Activated CD4-positive, alpha-beta T cell treated with anti-CD3 and anti-CD28 coated beads, Interleukin-2, amount 50 U/mL, for 1 hour (primary cell): ENCODE measurements around the gene SURF2.

ENCODE experiments used
- DNase-seq: peaks from one replicate; pipeline ENCODE4 v3.0.0-alpha.2; 2020

The SURF2 gene

GRCh38 chr9:133403766-133404453 lies 47.6 kb downstream of the SURF2 start:
- peak; percentile 64 for DNase-seq

- no peak for DNase-seq
Measured at GRCh38 chr9:133404454-133405002, 48.2 kb downstream of the SURF2 start.

GRCh38 chr9:133405508-133406438 lies 49.4 kb downstream of the SURF2 start:
- DNase-seq: no peak

GRCh38 chr9:133406480-133407307 lies 50.3 kb downstream of the SURF2 start:
- DNase-seq: peak; percentile 80

- no peak for DNase-seq
Measured at GRCh38 chr9:133408042-133408441, 51.7 kb downstream of the SURF2 start.
